HG02763 (cell line): Measurements from ENCODE around the gene KANK3.
"Not testable (repeated sequence)": the region's sequence is repeated elsewhere in the genome, so short reads cannot be mapped to it uniquely, and the experiment has no call there.

Source experiments
- ATAC-seq: cut with Tn5 transposase; IDR thresholded peaks from one replicate; pipeline ENCODE4 v1.9.1; 2021; ENCODE audit warnings: mild to moderate bottlenecking, moderate library complexity; ENCODE audit not compliant: unreplicated experiment

Gene KANK3

GRCh38 chr19:8320564-8321066 is 22.4 kb downstream of the KANK3 start:
- ATAC-seq, result no peak

- ATAC-seq, result no peak
Measured at GRCh38 chr19:8319807-8320520, 23.1 kb downstream of the KANK3 start.

GRCh38 chr19:8318835-8319234 is 24.2 kb downstream of the KANK3 start:
- ATAC-seq, result not testable (repeated sequence)

GRCh38 chr19:8316351-8317125 is 26.5 kb downstream of the KANK3 start:
- ATAC-seq, result no peak

- ATAC-seq, result not testable (repeated sequence)
Measured at GRCh38 chr19:8314981-8315640, 28.0 kb downstream of the KANK3 start.

GRCh38 chr19:8311461-8312260 is 31.4 kb downstream of the KANK3 start:
- no peak for ATAC-seq

- ATAC-seq, result no peak
Measured at GRCh38 chr19:8310342-8311055, 32.6 kb downstream of the KANK3 start.

- ATAC-seq, result no peak
Measured at GRCh38 chr19:8308891-8309291, 34.2 kb downstream of the KANK3 start.

- ATAC-seq, result peak; percentile 72
Measured at GRCh38 chr19:8307965-8308866, 34.8 kb downstream of the KANK3 start, which contains the start of gene CD320. CD320 (minus strand) TSS chr19:8308358; CDS start chr19:8308290, 68 bp downstream.

- ATAC-seq, result no peak
Measured at GRCh38 chr19:8307400-8307964, 35.6 kb downstream of the KANK3 start.

- ATAC-seq, result no peak
Measured at GRCh38 chr19:8306235-8307054, 36.6 kb downstream of the KANK3 start.

GRCh38 chr19:8305798-8306197 is 37.3 kb downstream of the KANK3 start:
- no peak for ATAC-seq

GRCh38 chr19:8304841-8305621 is 38.0 kb downstream of the KANK3 start:
- no peak for ATAC-seq

- ATAC-seq, result no peak
Measured at GRCh38 chr19:8302734-8303133, 40.3 kb downstream of the KANK3 start.

GRCh38 chr19:8302357-8302691 is 40.7 kb downstream of the KANK3 start:
- ATAC-seq, result no peak

GRCh38 chr19:8291337-8291736 is 51.7 kb downstream of the KANK3 start:
- not testable (repeated sequence) for ATAC-seq

GRCh38 chr19:8276508-8276907 is 66.6 kb downstream of the KANK3 start:
- not testable (repeated sequence) for ATAC-seq
